SK-N-SH (cell line): ENCODE results near the gene LIG1. TPM values are rescaled to one million over a fixed set of nuclear protein-coding genes. Genes with fewer than 3 reads are reported as not detected.

Experiments
- CTCF ChIA-PET: fragments of 300-600, 350-600 bp; formaldehyde crosslinking; extraction: SDS; loops from one replicate; lab custom pipeline; 2021; lab: Yijun Ruan, JAX
- POLR2A ChIA-PET: fragments of 350-600 bp; sonication (Branson Sonifier 250); formaldehyde crosslinking; extraction: SDS; loops from one replicate; lab custom pipeline; 2020; ENCODE audit warnings: antibody characterized with exemption, inconsistent platforms; lab: Yijun Ruan, JAX
- DNase-seq: peaks from one replicate; pipeline ENCODE4 v3.0.0; 2012
- H2AFZ ChIP-seq: fragments of 200-600 bp; sonication (generic); 2 replicates; pipeline ENCODE4 v1.8.1; 2016; ENCODE audit warnings: antibody characterized with exemption, mild to moderate bottlenecking, low read depth
- H3F3A ChIP-seq: fragments of 200-600 bp; sonication (generic); replicated peaks from 2 replicates; pipeline ENCODE3; 2016; ENCODE audit warnings: antibody characterized with exemption, mild to moderate bottlenecking; ENCODE audit not compliant: insufficient read depth
- H3K27ac ChIP-seq, 2 experiments: fragments of 200-500 bp in 1 of 2; fragments of 200-600 bp in 1 of 2; sonication (Bioruptor generic) in 1 of 2; sonication (generic), shearing (Covaris generic) in 1 of 2; 2 replicates each; pipeline versions ENCODE4 v1.5.1 to v1.6.1; 2014 to 2016; ENCODE audit warnings: low read depth in 2 of 2, inconsistent platforms in 1 of 2, low read length in 1 of 2, mild to moderate bottlenecking in 1 of 2, mixed read lengths in 1 of 2
- H3K27me3 ChIP-seq: fragments of 200-600 bp; sonication (generic), shearing (Covaris generic); 2 replicates; pipeline ENCODE4 v1.6.1; 2016; ENCODE audit warnings: mixed run types; ENCODE audit not compliant: insufficient read depth
- H3K36me3 ChIP-seq, 2 experiments: fragments of 200-500 bp in 1 of 2; fragments of 200-600 bp in 1 of 2; sonication (Bioruptor generic) in 1 of 2; sonication (generic) in 1 of 2; replicated peaks in 1 of 2; 2 replicates each; pipeline versions ENCODE3 to v1.5.1; 2014 to 2016; ENCODE audit warnings: low read length in 1 of 2, mild to moderate bottlenecking in 1 of 2; ENCODE audit not compliant: insufficient read depth in 2 of 2, control insufficient read depth in 1 of 2
- H3K4me1 ChIP-seq, 2 experiments: fragments of 200-500 bp in 1 of 2; fragments of 200-600 bp in 1 of 2; sonication (Bioruptor generic) in 1 of 2; sonication (generic), shearing (Covaris generic) in 1 of 2; 2 replicates each; pipeline versions ENCODE4 v1.5.1 to v1.6.1; 2014 to 2016; ENCODE audit warnings: low read depth in 1 of 2, low read length in 1 of 2, mixed run types in 1 of 2; ENCODE audit not compliant: insufficient read depth in 2 of 2, control insufficient read depth in 1 of 2
- H3K4me2 ChIP-seq: fragments of 200-600 bp; sonication (generic), shearing (Covaris generic); 2 replicates; pipeline ENCODE4 v1.6.1; 2017; ENCODE audit warnings: mixed run types
- H3K4me3 ChIP-seq, 2 experiments: fragments of 200-500 bp in 1 of 2; fragments of 200-600 bp in 1 of 2; sonication (Bioruptor generic) in 1 of 2; sonication (generic), shearing (Covaris generic) in 1 of 2; 2 replicates each; pipeline versions ENCODE4 v1.5.1 to v1.8.1; 2014 to 2016; ENCODE audit warnings: low read depth in 2 of 2, inconsistent platforms in 1 of 2, low read length in 1 of 2, mild to moderate bottlenecking in 1 of 2, mixed read lengths in 1 of 2, moderate library complexity in 1 of 2
- H3K79me2 ChIP-seq: fragments of 200-600 bp; sonication (generic); 2 replicates; pipeline ENCODE4 v1.8.1; 2017; ENCODE audit warnings: mild to moderate bottlenecking; ENCODE audit not compliant: insufficient read depth
- H3K9ac ChIP-seq: fragments of 200-600 bp; sonication (generic); 2 replicates; pipeline ENCODE4 v1.6.1; 2017; ENCODE audit warnings: mixed run types
- H3K9me2 ChIP-seq: fragments of 200-600 bp; sonication (generic); 2 replicates; pipeline ENCODE4 v1.6.1; 2017; ENCODE audit warnings: mixed run types
- H3K9me3 ChIP-seq: fragments of 200-600 bp; sonication (generic); 2 replicates; pipeline ENCODE4 v1.6.1; 2017; ENCODE audit warnings: mixed run types, mild to moderate bottlenecking, moderate library complexity
- H4K20me1 ChIP-seq: fragments of 200-600 bp; sonication (generic); 2 replicates; pipeline ENCODE4 v1.6.1; 2017; ENCODE audit warnings: mild to moderate bottlenecking, mixed run types; ENCODE audit not compliant: insufficient read depth
- ELF1 ChIP-seq: IDR thresholded peaks from 2 replicates; pipeline ENCODE4 v1.4.0; 2012
- FOXM1 ChIP-seq: IDR thresholded peaks from 2 replicates; pipeline ENCODE4 v1.4.0; 2012; ENCODE audit warnings: low read depth, mild to moderate bottlenecking
- GABPA ChIP-seq: IDR thresholded peaks from 2 replicates; pipeline ENCODE4 v1.4.0; 2012; ENCODE audit warnings: low read depth, mild to moderate bottlenecking
- MXI1 ChIP-seq: IDR thresholded peaks from 2 replicates; pipeline ENCODE4 v1.6.1; 2012; ENCODE audit warnings: mild to moderate bottlenecking, low read depth, low read length, improper control_type of control experiment
- PBX3 ChIP-seq: IDR thresholded peaks from 2 replicates; pipeline ENCODE4; 2012
- RCOR1 ChIP-seq: fragments of 150-350 bp; IDR thresholded peaks from 2 replicates; pipeline ENCODE4 v1.6.1; 2017; ENCODE audit warnings: antibody characterized with exemption, low read length
- SMC3 ChIP-seq: IDR thresholded peaks from 2 replicates; pipeline ENCODE4 v1.6.1; 2012; ENCODE audit warnings: low read depth, low read length, improper control_type of control experiment
- USF2 ChIP-seq: fragments of 150-350 bp; IDR thresholded peaks from 2 replicates; pipeline ENCODE4 v1.6.1; 2017; ENCODE audit warnings: antibody characterized with exemption, low read length, low read depth, borderline replicate concordance
- ZBTB33 ChIP-seq: IDR thresholded peaks from 2 replicates; pipeline ENCODE4 v1.4.0; 2012; ENCODE audit warnings: low read depth, borderline replicate concordance
- WGBS: methylation state at CpG from one replicate; pipeline ENCODE4 v1.1.6; 2017; ENCODE audit warnings: low lambda C conversion rate; 5-methylcytosine and 5-hydroxymethylcytosine counted together
- polyA plus RNA-seq, 3 experiments: library from polyadenylated mRNA; depleted of rRNA; stranded (reverse); fragments of >200 nt; gene quantifications; 2 replicates each; pipeline ENCODE4 v1.2.3, GENCODE V29; 2012

LIG1 gene
- polyA plus RNA-seq, 1 of the 3 experiments (the other 2 are of a cell fraction): 53.0 TPM

- H3K9me2 ChIP-seq: no peaks in the 10 kb centered on the region
- POLR2A ChIA-PET: interaction anchor here (1.0 kb wide), 2 partner anchors 34 to 59 kb away, joined by 3 to 4 read pairs; no protein-coding TSS in a partner anchor
Observed at GRCh38 chr19:48169578-48169938, 586 bp downstream of the LIG1 start.

GRCh38 chr19:48168689-48169088 lies 1.5 kb downstream of the LIG1 start:
- CTCF ChIA-PET: interaction anchor here (1.3 kb wide), 2 partner anchors 20 to 92 kb away, joined by 3 to 5 read pairs; no protein-coding TSS in a partner anchor

More at GRCh38 chr19:48169578-48169938, 586 bp downstream of the LIG1 start:
- peaks cover 9 to 21% of the 10 kb centered on the region in 2 experiments for H3K36me3 ChIP-seq
- H3K27ac ChIP-seq: peak overlapping the region; percentile 64 to 83; a peak in 2 of 4 replicates
- H3K4me1 ChIP-seq: peaks cover 10 to 12% of the 10 kb centered on the region in 2 experiments; a peak in 1 of 4 replicates
- CTCF ChIA-PET: interaction anchor here (0.6 to 1.3 kb wide), 3 partner anchors 17 to 91 kb away, joined by 3 to 5 read pairs (median 3); no protein-coding TSS in a partner anchor
- TF ChIP-seq ELF1 (peak; percentile 37; the same call in 1 of the 2 replicates), GABPA (peak; percentile 58; the same call in 1 of the 2 replicates), ZBTB33 (no peak)
- TF ChIP-seq, all 33 proteins: peak for 2
- 4% methylated on average over 15 of the region's 15 CpGs for WGBS
- no peaks in the 10 kb centered on the region for H4K20me1 ChIP-seq
- no peaks in the 10 kb centered on the region for H3K27me3 ChIP-seq
- no peaks in the 10 kb centered on the region for H3K9me3 ChIP-seq
- peak overlapping the region; percentile 77 for H2AFZ ChIP-seq
- H3K4me3 ChIP-seq: peak overlapping the region; percentile 73 to 100
- peak overlapping the region; percentile 88; the same call in 1 of the 2 replicates for H3K9ac ChIP-seq
- H3F3A ChIP-seq: peaks cover 8% of the 10 kb centered on the region
- peaks cover 46% of the 10 kb centered on the region for H3K79me2 ChIP-seq
- peak overlapping the region; percentile 99 for H3K4me2 ChIP-seq
- peak; percentile 97 for DNase-seq

More at GRCh38 chr19:48168689-48169088, 1.5 kb downstream of the LIG1 start:
- Histone ChIP-seq H3K4me2 (peak overlapping the region; percentile 99), H2AFZ (peak overlapping the region; percentile 77; the same call in 1 of the 2 replicates), H3K79me2 (peaks cover 46% of the 10 kb centered on the region), H3K4me3 (peak overlapping the region; percentile 51 to 100; a peak in 2 of 4 replicates), H4K20me1 (no peaks in the 10 kb centered on the region), H3K9me3 (no peaks in the 10 kb centered on the region), H3K27me3 (no peaks in the 10 kb centered on the region), H3K9me2 (no peaks in the 10 kb centered on the region), H3K9ac (no peak overlapping the region), H3F3A (peaks cover 8% of the 10 kb centered on the region), H3K27ac (peak overlapping the region; percentile 40 to 64; a peak in 1 of 4 replicates), H3K4me1 (peaks cover 10 to 12% of the 10 kb centered on the region in 2 experiments; a peak in 1 of 4 replicates), H3K36me3 (peaks cover 8 to 12% of the 10 kb centered on the region in 2 experiments)
- DNase-seq: no peak
- POLR2A ChIA-PET: no interaction called here
- 90% methylated on average over 5 of the region's 5 CpGs for WGBS
- no peak for TF ChIP-seq RCOR1
- TF ChIP-seq SMC3: no peak
- TF ChIP-seq USF2: no peak
- no peak for TF ChIP-seq FOXM1
- no peak for TF ChIP-seq MXI1
- TF ChIP-seq PBX3: no peak
